Epithelial cell of prostate (primary cell): ENCODE data around the gene PDCD10.

Source experiments
- DNase-seq: peaks from one replicate; pipeline ENCODE4 v3.0.0-alpha.2; 2011; ENCODE audit warnings: low read depth, low spot score
- H3K27ac ChIP-seq: fragments of 450-650 bp; 2 replicates; pipeline ENCODE4 v1.5.1; 2017; ENCODE audit warnings: mild to moderate bottlenecking

Gene PDCD10

DNA sequence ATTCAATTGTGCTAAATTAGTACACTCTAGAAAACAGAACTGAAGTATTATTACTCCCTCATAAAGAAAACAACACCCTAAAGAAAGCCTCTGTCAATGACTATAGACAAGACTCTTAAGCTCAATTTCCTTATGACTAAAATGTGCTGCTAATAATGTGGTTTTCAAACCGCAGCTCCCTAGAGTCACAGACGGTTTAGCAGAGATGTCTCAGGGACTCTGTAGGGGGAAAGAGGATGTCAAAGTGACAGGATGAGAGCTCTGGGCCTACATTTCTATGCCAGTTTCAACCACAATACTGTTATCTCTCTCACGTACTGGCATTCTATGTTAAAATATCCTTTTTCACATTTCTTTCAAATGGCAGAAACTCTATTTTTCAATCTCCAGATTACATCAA lies 43.3 kb downstream of the PDCD10 start:
- no peak for DNase-seq
- H3K27ac ChIP-seq: no peak overlapping the region

DNA sequence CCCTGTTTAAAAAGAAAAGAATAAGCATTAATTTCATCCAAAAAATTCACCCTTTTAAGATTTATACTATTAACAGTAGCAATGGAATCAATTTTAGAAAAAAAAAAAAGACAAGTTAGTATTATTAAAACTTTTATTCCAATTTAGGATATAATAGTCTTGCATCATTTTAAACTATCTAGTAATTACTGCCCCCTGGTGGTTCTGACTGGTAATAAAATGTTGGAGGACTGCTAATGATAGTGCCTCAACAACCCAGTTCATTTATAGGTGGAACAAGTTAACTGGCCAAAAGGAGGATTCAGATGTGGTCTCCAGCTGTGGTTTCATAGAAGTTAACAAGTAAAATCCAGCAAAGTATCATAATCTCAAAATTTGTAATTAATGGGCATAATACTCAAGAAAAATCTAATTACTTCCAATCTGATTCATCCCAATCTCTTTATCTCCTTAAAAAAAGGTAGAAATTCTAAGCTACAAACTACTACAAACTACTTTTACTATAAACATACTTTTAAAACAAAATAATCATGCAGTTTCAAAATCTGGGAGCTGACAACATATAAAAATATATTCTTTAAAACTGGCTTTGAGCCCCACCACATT lies 50.2 kb downstream of the PDCD10 start:
- H3K27ac ChIP-seq: no peak overlapping the region
- no peak for DNase-seq

- H3K27ac ChIP-seq: no peak overlapping the region
- DNase-seq: no peak
Observed at GRCh38 chr3:167679526-167679925, 55.2 kb downstream of the PDCD10 start.

GRCh38 chr3:167675848-167676247 lies 58.8 kb downstream of the PDCD10 start:
- DNase-seq: no peak
- no peak overlapping the region for H3K27ac ChIP-seq

- DNase-seq: no peak
- H3K27ac ChIP-seq: no peak overlapping the region
Observed at GRCh38 chr3:167673221-167673620, 61.5 kb downstream of the PDCD10 start.

GRCh38 chr3:167671878-167672427 lies 62.7 kb downstream of the PDCD10 start:
- DNase-seq: no peak

DNA sequence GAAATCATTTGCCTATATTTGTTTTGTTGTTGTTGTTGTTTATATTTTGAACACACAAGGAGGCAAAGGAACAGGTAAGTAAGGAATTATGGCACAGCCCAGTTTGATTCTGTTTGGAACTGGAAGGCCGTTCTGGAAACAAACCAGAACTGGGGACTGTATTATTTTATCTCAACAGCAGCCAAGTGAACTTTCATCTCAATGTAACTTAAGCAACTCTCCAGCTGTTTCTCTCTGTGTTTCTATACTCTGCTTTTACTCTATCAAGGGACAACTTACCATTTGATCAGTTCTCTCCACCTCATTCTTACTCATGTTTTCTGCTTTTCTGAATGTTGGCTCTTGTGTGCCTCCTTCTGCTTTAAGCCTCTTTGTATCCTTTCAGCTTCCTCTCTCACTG lies 65.0 kb downstream of the PDCD10 start:
- no peak for DNase-seq
- no peak overlapping the region for H3K27ac ChIP-seq

More at GRCh38 chr3:167671878-167672427, 62.7 kb downstream of the PDCD10 start:
- H3K27ac ChIP-seq: no peak overlapping the region

DNA sequence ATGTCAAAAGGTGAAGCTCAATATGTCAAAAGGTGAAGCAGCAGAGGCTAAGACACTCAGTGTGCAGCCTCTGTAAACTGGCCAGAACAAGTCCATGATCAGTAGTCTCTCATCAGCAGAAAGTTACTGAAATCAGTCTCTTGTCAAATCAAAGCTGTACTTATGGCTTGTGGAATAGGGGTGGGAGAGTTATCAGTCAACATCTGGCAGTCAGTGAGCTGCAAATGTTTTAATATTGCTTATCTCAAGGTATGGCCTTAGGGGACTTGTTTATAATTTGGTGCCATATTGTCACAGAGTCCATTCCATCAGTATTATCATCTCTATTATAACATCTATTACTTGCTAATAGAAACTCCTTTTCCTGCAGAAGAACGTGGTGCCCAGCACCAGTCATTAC lies 66.0 kb downstream of the PDCD10 start:
- H3K27ac ChIP-seq: no peak overlapping the region
- DNase-seq: no peak

GRCh38 chr3:167666563-167666962 lies 68.1 kb downstream of the PDCD10 start:
- no peak overlapping the region for H3K27ac ChIP-seq
- no peak for DNase-seq

DNA sequence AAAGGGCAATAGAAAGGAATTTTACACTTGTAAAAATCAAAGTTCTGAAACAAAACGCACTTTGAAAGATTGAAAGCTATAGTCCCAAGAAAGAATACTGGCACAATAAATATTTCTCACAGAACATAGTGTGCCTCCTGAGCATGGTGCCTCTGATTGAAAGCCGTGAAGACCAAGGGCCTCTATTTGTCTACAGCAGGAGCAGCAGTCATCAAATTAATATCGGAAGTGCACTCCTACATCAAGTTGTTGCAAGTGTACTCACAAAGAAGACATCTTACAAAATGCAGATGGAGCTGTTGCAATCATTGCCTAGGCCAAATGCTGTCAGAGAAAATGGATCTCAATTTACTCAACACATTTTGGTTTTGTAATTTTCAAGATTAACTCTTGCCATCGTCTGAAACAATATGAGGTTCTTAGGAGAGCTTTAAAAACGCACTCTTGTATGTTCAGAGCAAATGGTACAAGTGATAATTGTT lies 71.7 kb downstream of the PDCD10 start:
- no peak for DNase-seq
- no peak overlapping the region for H3K27ac ChIP-seq

- no peak for DNase-seq
- no peak overlapping the region for H3K27ac ChIP-seq
Observed at GRCh38 chr3:167657684-167658225, 76.9 kb downstream of the PDCD10 start.

DNA sequence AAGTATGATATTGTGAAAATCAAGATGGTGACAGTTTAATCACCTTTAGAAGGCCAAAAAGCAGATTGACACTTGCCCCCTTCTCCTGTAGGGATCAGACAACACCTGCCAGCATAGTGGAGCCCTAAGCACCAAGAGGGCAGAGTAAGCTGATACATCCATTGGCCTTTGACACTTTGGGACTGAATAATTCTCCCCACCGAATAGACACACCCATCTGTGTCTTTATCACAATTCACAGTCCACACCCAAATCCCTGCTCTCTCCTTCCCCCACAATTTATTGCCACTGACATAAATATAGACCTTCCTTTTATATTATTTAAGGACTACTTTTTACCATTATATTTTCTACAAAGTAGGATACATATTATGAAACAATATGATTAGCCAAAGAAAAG lies 77.9 kb downstream of the PDCD10 start:
- no peak for DNase-seq
- no peak overlapping the region for H3K27ac ChIP-seq

- DNase-seq: no peak
- H3K27ac ChIP-seq: no peak within 1 kb of the TSS
Observed at GRCh38 chr3:167653760-167654159, 80.9 kb downstream of the PDCD10 start, which contains the start of gene WDR49. WDR49 (minus strand) TSS chr3:167653942; CDS start chr3:167653425, 517 bp downstream.

- no peak for DNase-seq
Observed at GRCh38 chr3:167653155-167653554, 81.5 kb downstream of the PDCD10 start.

GRCh38 chr3:167651826-167652225 lies 82.9 kb downstream of the PDCD10 start:
- DNase-seq: no peak
- H3K27ac ChIP-seq: no peak overlapping the region

More at GRCh38 chr3:167653155-167653554, 81.5 kb downstream of the PDCD10 start:
- H3K27ac ChIP-seq: no peak overlapping the region

DNA sequence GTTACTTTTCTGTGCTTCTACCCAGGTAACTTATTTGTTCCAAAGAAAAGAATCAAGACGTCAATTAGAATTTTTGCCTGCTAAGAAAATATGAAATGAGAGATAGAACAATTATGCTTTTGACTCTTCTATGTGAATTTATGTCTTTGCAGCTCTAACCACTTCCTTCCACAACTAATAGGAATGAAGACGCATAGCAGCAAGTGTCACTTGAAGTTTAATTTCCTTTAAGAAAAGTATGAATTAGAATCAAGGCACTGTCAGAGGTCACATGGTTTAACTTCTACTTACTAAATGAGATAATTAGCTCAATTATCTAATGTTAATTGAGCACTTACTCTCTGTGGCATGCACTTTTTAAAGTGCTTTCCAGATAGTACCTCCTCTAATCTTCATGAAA lies 84.2 kb downstream of the PDCD10 start:
- no peak overlapping the region for H3K27ac ChIP-seq
- DNase-seq: no peak

DNA sequence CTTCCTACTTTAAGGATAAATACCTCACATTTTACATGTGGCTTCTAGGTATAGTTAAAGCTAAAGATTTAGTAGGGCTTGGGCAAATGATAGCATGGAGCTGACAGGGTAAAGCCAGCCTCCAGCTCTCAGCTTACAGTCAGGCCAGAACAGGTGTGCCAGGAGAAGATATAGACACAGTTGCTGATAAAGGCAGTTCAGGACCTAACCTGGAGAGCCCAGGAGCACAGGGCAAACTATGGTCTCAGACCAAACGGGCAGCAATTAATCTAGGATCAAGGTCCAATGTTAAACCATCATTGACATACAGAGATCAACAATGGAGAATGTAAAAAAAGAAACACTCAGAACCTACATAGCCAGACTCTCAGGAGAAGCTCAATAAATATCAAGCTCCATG lies 84.9 kb downstream of the PDCD10 start:
- no peak overlapping the region for H3K27ac ChIP-seq
- no peak for DNase-seq

GRCh38 chr3:167644611-167645010 lies 90.1 kb downstream of the PDCD10 start:
- no peak for DNase-seq
- H3K27ac ChIP-seq: no peak overlapping the region
